ENCODE results near the gene CORO7.

CORO7 gene

GRCh38 chr16:4416200-4417032, at the start of gene CORO7:
TSS of gene CORO7 (minus strand) at chr16:4416596. CDS start at chr16:4416518, 78 bp downstream.
- peak; percentile 98 to 99 for DNase-seq (ENCODE audit: low read depth in 2 of 2)

GRCh38 chr16:4463522-4464163, 47.2 kb upstream of the CORO7 start:
- no peak for DNase-seq (ENCODE audit: low read depth in 2 of 2)

- no peak for DNase-seq (ENCODE audit: low read depth in 2 of 2)
These were observed 45.1 kb upstream of the CORO7 start for GRCh38 chr16:4461250-4462085.

GRCh38 chr16:4460936-4461249, 44.5 kb upstream of the CORO7 start:
- DNase-seq (ENCODE audit: low read depth in 2 of 2), result no peak

- DNase-seq (ENCODE audit: low read depth in 2 of 2), result no peak
These were observed 39.6 kb upstream of the CORO7 start for GRCh38 chr16:4455951-4456350.

- DNase-seq (ENCODE audit: low read depth in 2 of 2), result no peak
These were observed 38.7 kb upstream of the CORO7 start for GRCh38 chr16:4455081-4455480.

GRCh38 chr16:4454623-4455022, 38.2 kb upstream of the CORO7 start:
- DNase-seq (ENCODE audit: low read depth in 2 of 2), result no peak

GRCh38 chr16:4452674-4453073, 36.3 kb upstream of the CORO7 start:
- no peak for DNase-seq (ENCODE audit: low read depth in 2 of 2)

- no peak for DNase-seq (ENCODE audit: low read depth in 2 of 2)
These were observed 34.6 kb upstream of the CORO7 start for GRCh38 chr16:4450931-4451519.

- DNase-seq (ENCODE audit: low read depth in 2 of 2), result no peak
These were observed 34.0 kb upstream of the CORO7 start for GRCh38 chr16:4450430-4450829.

GRCh38 chr16:4443986-4444385, 27.6 kb upstream of the CORO7 start:
- no peak for DNase-seq (ENCODE audit: low read depth in 2 of 2)

- DNase-seq (ENCODE audit: low read depth in 2 of 2), result no peak
These were observed 26.9 kb upstream of the CORO7 start for GRCh38 chr16:4443271-4443670.

GRCh38 chr16:4442371-4442770, 26.0 kb upstream of the CORO7 start:
- DNase-seq (ENCODE audit: low read depth in 2 of 2), result no peak

- DNase-seq (ENCODE audit: low read depth in 2 of 2), result no peak
These were observed 21.0 kb upstream of the CORO7 start for GRCh38 chr16:4437366-4437765.

- no peak for DNase-seq (ENCODE audit: low read depth in 2 of 2)
These were observed 19.1 kb upstream of the CORO7 start for GRCh38 chr16:4435337-4436067.

- no peak for DNase-seq (ENCODE audit: low read depth in 2 of 2)
These were observed 17.8 kb upstream of the CORO7 start for GRCh38 chr16:4433914-4434787.

- no peak for DNase-seq (ENCODE audit: low read depth in 2 of 2)
These were observed 16.8 kb upstream of the CORO7 start for GRCh38 chr16:4433228-4433627.

- no peak for DNase-seq (ENCODE audit: low read depth in 2 of 2)
These were observed 14.6 kb upstream of the CORO7 start for GRCh38 chr16:4431023-4431422.

- DNase-seq (ENCODE audit: low read depth in 2 of 2), result no peak
These were observed 12.1 kb upstream of the CORO7 start for GRCh38 chr16:4428500-4428899.

GRCh38 chr16:4426722-4427372, 10.5 kb upstream of the CORO7 start:
- DNase-seq (ENCODE audit: low read depth in 2 of 2), result no peak

Measured in stimulated activated CD4-positive, alpha-beta T cell treated with anti-CD3 and anti-CD28 coated beads, Interleukin-1b, Interleukin-23, amount 100 ng/mL, for 4 hours (primary cell).